Vagina (tissue), 2 donors: ENCODE measurements around the gene NDUFA11. TPM values are rescaled to one million over a fixed set of nuclear protein-coding genes. Genes with fewer than 3 reads are reported as not detected.

ENCODE experiments used
- DNase-seq, 2 donors: peaks; one replicate each; pipeline ENCODE4 v3.0.0-alpha.2; 2017; ENCODE audit errors: extremely low spot score in 2 of 2
- H3K27ac ChIP-seq: fragments of 200-600 bp; sonication (generic); one replicate; pipeline ENCODE4 v1.5.1; 2019
- H3K27me3 ChIP-seq: fragments of 200-600 bp; sonication (generic); one replicate; pipeline ENCODE4 v1.5.1; 2019
- H3K36me3 ChIP-seq, 2 donors: fragments of 200-600 bp; sonication (generic); one replicate each; pipeline ENCODE4 v1.5.1; 2017 to 2019
- H3K4me1 ChIP-seq: fragments of 200-600 bp; sonication (generic); one replicate; pipeline ENCODE4 v1.5.1; 2019
- H3K4me3 ChIP-seq, 2 donors: fragments of 200-600 bp; sonication (generic); 1 replicate in 1 of 2; 2 replicates in 1 of 2; pipeline ENCODE4 v1.5.1; 2016 to 2019
- H3K9me3 ChIP-seq: fragments of 200-600 bp; sonication (generic); one replicate; pipeline ENCODE4 v1.5.1; 2019
- CTCF ChIP-seq, 3 experiments: fragments of 450-650 bp in 2 of 3; fragments of 200-600 bp in 1 of 3; sonication (generic) in 1 of 3; IDR thresholded peaks; one replicate each; pipeline ENCODE4 v1.5.1; 2017 to 2019; ENCODE audit warnings: antibody characterized with exemption in 3 of 3, mild to moderate bottlenecking in 2 of 3, moderate library complexity in 2 of 3
- POLR2A ChIP-seq, 2 donors: fragments of 450-650 bp; IDR thresholded peaks; one replicate each; pipeline ENCODE4 v1.6.1; 2017; ENCODE audit warnings: antibody characterized with exemption in 2 of 2, mild to moderate bottlenecking in 2 of 2, moderate library complexity in 2 of 2
- POLR2AphosphoS5 ChIP-seq, 2 donors: sonication (generic); formaldehyde crosslinking; IDR thresholded peaks; one replicate each; pipeline ENCODE4 v1.9.0; 2017; ENCODE audit warnings: antibody characterized with exemption in 2 of 2, mild to moderate bottlenecking in 2 of 2, low read depth in 1 of 2; ENCODE audit not compliant: insufficient read depth in 1 of 2
- intact Hi-C: fragments of 100-400 bp; cut with DNase I; formaldehyde crosslinking; loops from one replicate; pipeline ENCODE4 v1.15.1; 2023
- total RNA-seq: library from RNA; depleted of rRNA; stranded (reverse); fragments of >200 nt; gene quantifications from one replicate; pipeline ENCODE4 v1.2.3, GENCODE V29; 2016

Gene NDUFA11
- total RNA-seq, 1 donor from 2014 or later: 318 TPM

- TF ChIP-seq POLR2AphosphoS5 (IDR thresholded peaks at IDR 0.05; ENCODE audit: insufficient read depth in 1 of 2, low read depth in 1 of 2) (no peak), POLR2A (IDR thresholded peaks at IDR 0.05) (no peak), CTCF (IDR thresholded peaks at IDR 0.05) (no peak)
- DNase-seq: no peak
- no peak overlapping the region for H3K27ac ChIP-seq
- no peaks in the 10 kb centered on the region for H3K9me3 ChIP-seq
- peaks cover 0 to 16% of the 10 kb centered on the region in 2 donors for H3K36me3 ChIP-seq
- intact Hi-C loops: no loop called here
- no peak overlapping the region for H3K4me3 ChIP-seq
- H3K4me1 ChIP-seq: peaks cover 25% of the 10 kb centered on the region
- no peaks in the 10 kb centered on the region for H3K27me3 ChIP-seq
Measured at GRCh38 chr19:5911366-5911765, 7.8 kb upstream of the NDUFA11 start.

- H3K9me3 ChIP-seq: no peaks in the 10 kb centered on the region
- DNase-seq: no peak
- no peak overlapping the region for H3K27ac ChIP-seq
- H3K4me3 ChIP-seq: no peak overlapping the region
- peaks cover 30% of the 10 kb centered on the region for H3K4me1 ChIP-seq
- H3K36me3 ChIP-seq: peaks cover 0 to 8% of the 10 kb centered on the region in 2 donors
- no peak for TF ChIP-seq CTCF (IDR thresholded peaks at IDR 0.05)
- no peak for TF ChIP-seq POLR2AphosphoS5 (IDR thresholded peaks at IDR 0.05; ENCODE audit: insufficient read depth in 1 of 2, low read depth in 1 of 2)
- no peak for TF ChIP-seq POLR2A (IDR thresholded peaks at IDR 0.05)
- intact Hi-C loops: no loop called here
- no peaks in the 10 kb centered on the region for H3K27me3 ChIP-seq
Measured at GRCh38 chr19:5910638-5910907, 7.0 kb upstream of the NDUFA11 start.

- no peaks in the 10 kb centered on the region for H3K27me3 ChIP-seq
- H3K4me3 ChIP-seq: no peak overlapping the region
- H3K36me3 ChIP-seq: peaks cover 0 to 8% of the 10 kb centered on the region in 2 donors
- intact Hi-C loops: no loop called here
- no peaks in the 10 kb centered on the region for H3K9me3 ChIP-seq
- H3K4me1 ChIP-seq: peaks cover 20% of the 10 kb centered on the region
- H3K27ac ChIP-seq: no peak overlapping the region
- DNase-seq: no peak
- no peak for TF ChIP-seq POLR2AphosphoS5 (IDR thresholded peaks at IDR 0.05; ENCODE audit: insufficient read depth in 1 of 2, low read depth in 1 of 2)
- TF ChIP-seq CTCF (IDR thresholded peaks at IDR 0.05): no peak
- no peak for TF ChIP-seq POLR2A (IDR thresholded peaks at IDR 0.05)
Measured at GRCh38 chr19:5908773-5909442, 5.3 kb upstream of the NDUFA11 start.

GRCh38 chr19:5907241-5907640, 3.7 kb upstream of the NDUFA11 start:
- Histone ChIP-seq H3K4me1 (peaks cover 26% of the 10 kb centered on the region), H3K27me3 (no peaks in the 10 kb centered on the region), H3K36me3 (peaks cover 0 to 8% of the 10 kb centered on the region in 2 donors), H3K4me3 (no peak overlapping the region), H3K27ac (no peak overlapping the region), H3K9me3 (no peaks in the 10 kb centered on the region)
- TF ChIP-seq POLR2AphosphoS5 (IDR thresholded peaks at IDR 0.05; ENCODE audit: insufficient read depth in 1 of 2, low read depth in 1 of 2) (no peak), POLR2A (IDR thresholded peaks at IDR 0.05) (no peak), CTCF (IDR thresholded peaks at IDR 0.05) (no peak)
- no peak for DNase-seq
- intact Hi-C loops: no loop called here

- peak overlapping the region; percentile 30 for H3K27ac ChIP-seq
- DNase-seq: no peak
- H3K9me3 ChIP-seq: no peaks in the 10 kb centered on the region
- intact Hi-C loops: no loop called here
- H3K27me3 ChIP-seq: no peaks in the 10 kb centered on the region
- H3K4me1 ChIP-seq: peaks cover 39% of the 10 kb centered on the region
- peaks cover 0 to 8% of the 10 kb centered on the region in 2 donors for H3K36me3 ChIP-seq
- peak overlapping the region; percentile 77 to 78 for H3K4me3 ChIP-seq
- no peak for TF ChIP-seq CTCF (IDR thresholded peaks at IDR 0.05)
- no peak for TF ChIP-seq POLR2A (IDR thresholded peaks at IDR 0.05)
- TF ChIP-seq POLR2AphosphoS5 (IDR thresholded peaks at IDR 0.05; ENCODE audit: insufficient read depth in 1 of 2, low read depth in 1 of 2): no peak
Measured at GRCh38 chr19:5905114-5905778, 1.7 kb upstream of the NDUFA11 start.
